A549 (cell line): ENCODE results near the gene GALNT12. TPM values are rescaled to one million over a fixed set of nuclear protein-coding genes. Genes with fewer than 3 reads are reported as not detected.

Experiments used
- ATAC-seq, 2 experiments: fragments of 200-7000 bp in 1 of 2; fragments of >200 bp in 1 of 2; cut with Nextera tagmentation in 1 of 2; cut with Tn5 transposase in 1 of 2; 3 replicates each; pipeline versions ENCODE4 v1.8.0 to v1.9.1; 2018 to 2020; ENCODE audit warnings: mild to moderate bottlenecking in 1 of 2, moderate library complexity in 1 of 2
- CTCF ChIA-PET: fragments of 300-600 bp; sonication (Branson Sonifier 250); formaldehyde crosslinking; extraction: SDS; loops from one replicate; lab custom pipeline; 2021; ENCODE audit warnings: antibody characterized with exemption, inconsistent platforms; lab: Yijun Ruan, JAX
- POLR2A ChIA-PET: fragments of 350-600 bp; formaldehyde crosslinking; extraction: SDS; loops from one replicate; lab custom pipeline; 2021; ENCODE audit warnings: antibody characterized with exemption, inconsistent platforms; lab: Yijun Ruan, JAX
- DNase-seq, 2 experiments: peaks; one replicate each; pipeline versions ENCODE4 v3.0.0 to v3.0.0-alpha.2; 2011 to 2016; ENCODE audit warnings: low read depth in 1 of 2, low spot score in 1 of 2
- FAIRE-seq: peaks from 2 replicates; lab custom pipeline; 2011; peaks lifted over from hg19 to GRCh38; lab: Jason Lieb, UNC
- H3K27ac ChIP-seq, 2 experiments: fragments of >200 bp; sonication (Bioruptor Twin); formaldehyde crosslinking; 3 replicates each; pipeline ENCODE4 v1.5.1; 2016 to 2017
- H3K4me1 ChIP-seq: fragments of >200 bp; sonication (Bioruptor Twin); formaldehyde crosslinking; 3 replicates; pipeline ENCODE4 v1.6.1; 2016
- H3K4me2 ChIP-seq: fragments of >200 bp; sonication (Bioruptor Twin); formaldehyde crosslinking; 3 replicates; pipeline ENCODE4 v1.6.1; 2016
- H3K4me3 ChIP-seq: fragments of >200 bp; sonication (Bioruptor Twin); formaldehyde crosslinking; 3 replicates; pipeline ENCODE4 v1.5.1; 2016
- H3K9me3 ChIP-seq: fragments of >200 bp; sonication (Bioruptor Twin); formaldehyde crosslinking; 3 replicates; pipeline ENCODE4 v1.6.1; 2016
- BCL3 ChIP-seq: fragments of >200 bp; sonication (Bioruptor Twin); formaldehyde crosslinking; IDR thresholded peaks from 3 replicates; pipeline ENCODE4 v1.6.1; 2016
- CBX8 ChIP-seq: fragments of 200-600 bp; sonication (generic); IDR thresholded peaks from 2 replicates; pipeline ENCODE4 v1.6.1; 2016
- CEBPB ChIP-seq, 2 experiments: fragments of >200 bp in 1 of 2; sonication (Bioruptor Twin) in 1 of 2; formaldehyde crosslinking in 1 of 2; IDR thresholded peaks; 2 replicates each; pipeline ENCODE4 v1.6.1; 2012 to 2016
- CHD2 ChIP-seq: fragments of 150-350 bp; IDR thresholded peaks from 2 replicates; pipeline ENCODE4 v1.6.1; 2014; ENCODE audit warnings: low read length; ENCODE audit not compliant: partially characterized antibody
- ESRRA ChIP-seq: fragments of 150-350 bp; IDR thresholded peaks from 2 replicates; pipeline ENCODE4 v1.6.1; 2014; ENCODE audit warnings: mild to moderate bottlenecking, low read length, borderline replicate concordance
- FOSL2 ChIP-seq, 2 experiments: fragments of 450-650 bp in 1 of 2; fragments of >200 bp in 1 of 2; sonication (Bioruptor Twin) in 1 of 2; formaldehyde crosslinking; IDR thresholded peaks; 2 replicates each; pipeline versions ENCODE4 v1.5.0 to v1.6.1; 2016 to 2020; ENCODE audit warnings: mild to moderate bottlenecking in 1 of 2, moderate library complexity in 1 of 2
- FOXS1 ChIP-seq: fragments of 250-450 bp; sonication (Bioruptor Pico); IDR thresholded peaks from 2 replicates; pipeline ENCODE4 v1.5.0; 2020; ENCODE audit warnings: mild to moderate bottlenecking, moderate library complexity
- HDAC2 ChIP-seq: fragments of 200-600 bp; sonication (generic); IDR thresholded peaks from 2 replicates; pipeline ENCODE4 v1.6.1; 2016
- HMGXB4 ChIP-seq: fragments of 250-450 bp; sonication (Bioruptor Pico); IDR thresholded peaks from 2 replicates; pipeline ENCODE4 v1.5.0; 2021; ENCODE audit warnings: mild to moderate bottlenecking, moderate library complexity, borderline replicate concordance
- HOXB13 ChIP-seq: fragments of 250-450 bp; sonication (Bioruptor Pico); IDR thresholded peaks from 2 replicates; pipeline ENCODE4 v1.5.0; 2020; ENCODE audit warnings: low read depth, mild to moderate bottlenecking, moderate library complexity
- HOXB5 ChIP-seq: fragments of 250-450 bp; sonication (Bioruptor Pico); IDR thresholded peaks from 2 replicates; pipeline ENCODE4 v1.5.0; 2020; ENCODE audit warnings: mild to moderate bottlenecking, moderate library complexity
- JUN ChIP-seq, 2 experiments: fragments of >200 bp; sonication (Bioruptor Twin); formaldehyde crosslinking; IDR thresholded peaks; 2 replicates in 1 of 2; 3 replicates in 1 of 2; pipeline ENCODE4 v1.6.1; 2016 to 2017
- KDM1A ChIP-seq: fragments of 200-600 bp; sonication (generic); IDR thresholded peaks from 2 replicates; pipeline ENCODE4 v1.6.1; 2016; ENCODE audit warnings: low read depth, mild to moderate bottlenecking
- KDM5A ChIP-seq: fragments of 200-600 bp; sonication (generic); IDR thresholded peaks from 2 replicates; pipeline ENCODE4 v1.6.1; 2016; ENCODE audit warnings: antibody characterized with exemption, mild to moderate bottlenecking
- MAFK ChIP-seq: fragments of 450-650 bp; IDR thresholded peaks from 2 replicates; pipeline ENCODE4 v1.6.1; 2014; ENCODE audit not compliant: partially characterized antibody
- NFE2L2 ChIP-seq: fragments of 150-350 bp; conservative IDR thresholded peaks from 2 replicates; pipeline ENCODE4 v1.6.1; 2014; ENCODE audit warnings: low read length
- PHF8 ChIP-seq: fragments of 200-600 bp; sonication (generic); IDR thresholded peaks from 2 replicates; pipeline ENCODE4 v1.6.1; 2016; ENCODE audit warnings: low read depth, mild to moderate bottlenecking, antibody characterized with exemption, moderate library complexity, borderline replicate concordance
- POLR2A ChIP-seq: IDR thresholded peaks from 2 replicates; pipeline ENCODE4 v1.6.1; 2012; ENCODE audit warnings: mild to moderate bottlenecking, low read length
- RAD21 ChIP-seq, 2 experiments: fragments of >200 bp in 1 of 2; sonication (Bioruptor Twin) in 1 of 2; formaldehyde crosslinking in 1 of 2; IDR thresholded peaks in 1 of 2; conservative IDR thresholded peaks in 1 of 2; 2 replicates in 1 of 2; 3 replicates in 1 of 2; pipeline ENCODE4 v1.6.1; 2012 to 2018; ENCODE audit warnings: inconsistent platforms in 1 of 2
- RCOR1 ChIP-seq: fragments of 150-350 bp; IDR thresholded peaks from 2 replicates; pipeline ENCODE4 v1.6.1; 2014; ENCODE audit warnings: antibody characterized with exemption, low read length, low read depth
- REST ChIP-seq: fragments of 200-600 bp; sonication (generic); IDR thresholded peaks from 2 replicates; pipeline ENCODE4 v1.6.1; 2016; ENCODE audit warnings: antibody characterized with exemption, mild to moderate bottlenecking, moderate library complexity
- RFX5 ChIP-seq: fragments of 450-650 bp; IDR thresholded peaks from 2 replicates; pipeline ENCODE4 v1.7.1; 2014; ENCODE audit warnings: antibody characterized with exemption, mild to moderate bottlenecking, moderate library complexity
- RNF2 ChIP-seq: fragments of 200-600 bp; sonication (generic); IDR thresholded peaks from 2 replicates; pipeline ENCODE4 v1.6.1; 2016; ENCODE audit warnings: low read depth, mild to moderate bottlenecking, antibody characterized with exemption, moderate library complexity, borderline replicate concordance
- SMC3 ChIP-seq: fragments of >200 bp; sonication (Bioruptor Twin); formaldehyde crosslinking; IDR thresholded peaks from 3 replicates; pipeline ENCODE4 v1.6.1; 2018; ENCODE audit warnings: inconsistent platforms
- ZNF302 ChIP-seq: fragments of 250-450 bp; sonication (Bioruptor Pico); IDR thresholded peaks from 2 replicates; pipeline ENCODE4 v1.9.0; 2021; ENCODE audit warnings: inconsistent platforms, mild to moderate bottlenecking, moderate library complexity
- WGBS: methylation state at CpG from one replicate; pipeline ENCODE4 v1.1.6; 2017; ENCODE audit errors: missing lambda C conversion rate; 5-methylcytosine and 5-hydroxymethylcytosine counted together
- polyA plus RNA-seq, 4 experiments: library from polyadenylated mRNA; depleted of rRNA in 3 of 4; stranded (reverse); fragments of >200 nt; fragmentation: RNase III in 1 of 4; extraction: RNeasy Plus Mini Kit Qiagen cat#74134 plus additional on column Dnase treatment in 1 of 4; gene quantifications; 2 replicates in 3 of 4; 3 replicates in 1 of 4; pipeline ENCODE4 v1.2.3, GENCODE V29; 2011 to 2017
- TF ChIP-seq, protein P1 (sequence below): fragments of 250-450 bp; sonication (Bioruptor Pico); IDR thresholded peaks from 2 replicates; pipeline ENCODE4 v1.5.0; 2020; ENCODE audit warnings: low read depth, mild to moderate bottlenecking, moderate library complexity

GALNT12 gene
- polyA plus RNA-seq, 2 of the 4 experiments (the other 2 are of a cell fraction), result 3.2 to 7.3 TPM

DNA sequence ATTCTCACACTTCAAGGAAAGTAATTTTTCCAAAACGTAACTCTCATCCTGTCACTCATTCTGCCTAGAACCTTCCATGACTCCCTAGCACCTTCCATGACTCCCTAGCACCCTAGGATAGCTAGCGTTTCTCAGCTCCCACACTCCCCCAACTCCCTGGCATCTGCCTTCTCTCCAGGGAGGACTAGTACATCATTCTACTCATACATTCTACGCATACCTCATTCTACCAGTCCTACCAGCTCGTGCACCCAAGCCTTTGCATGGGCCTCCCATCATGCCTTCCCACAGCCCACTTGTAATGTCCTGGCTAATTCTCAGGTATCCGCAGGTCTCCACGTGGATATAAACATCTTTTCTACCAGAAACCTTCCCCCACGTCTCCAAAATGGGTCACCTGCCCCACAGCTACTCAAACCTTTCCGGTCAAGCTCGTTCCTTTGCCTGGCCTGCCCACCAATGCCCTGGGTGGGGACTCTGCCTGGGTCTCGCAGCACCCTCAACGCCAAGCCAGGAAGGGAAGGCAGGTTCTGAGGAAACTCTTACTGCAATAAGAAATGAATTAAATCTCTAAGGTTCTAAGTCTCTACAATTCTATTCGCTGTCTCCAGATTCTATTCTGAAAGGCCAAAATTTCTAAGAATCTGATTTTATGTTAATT, 12.0 kb upstream of the GALNT12 start:
- DNase-seq, result no peak

DNA sequence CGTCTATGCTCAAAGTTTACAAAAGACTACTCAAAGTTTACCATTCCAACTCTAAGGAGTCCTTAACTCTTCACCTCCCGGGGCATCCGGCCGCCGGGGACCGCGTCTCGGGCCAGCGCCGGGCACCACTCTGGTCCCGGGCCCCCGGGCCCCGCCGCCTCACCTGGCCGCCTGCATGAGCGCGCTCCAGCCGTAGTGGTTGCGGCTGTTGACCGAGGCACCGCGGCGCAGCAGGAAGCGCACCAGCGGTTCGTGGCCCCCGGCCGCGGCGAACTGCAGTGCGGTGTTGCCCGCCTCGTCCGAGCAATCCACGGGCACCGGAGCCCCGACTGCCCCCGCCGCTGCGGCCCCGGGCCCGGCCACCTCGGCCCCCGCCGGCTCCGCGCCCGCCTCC, 11.5 kb upstream of the GALNT12 start:
- ATAC-seq, result peak; percentile 49 to 68
- CTCF ChIA-PET, result interaction anchor here (0.6 to 4.4 kb wide), 7 partner anchors 12 to 591 kb away, joined by 3 to 41 read pairs (median 4); partner anchors contain the start of gene GALNT12

More for the DNA sequence above, 12.0 kb upstream of the GALNT12 start:
- Histone ChIP-seq H3K4me2 (peak overlapping the region; percentile 90), H3K9me3 (peaks cover 16% of the 10 kb centered on the region), H3K27ac (peak overlapping the region; percentile 70 to 94)
- POLR2A ChIA-PET, result no interaction called here
- no peak for ATAC-seq
- TF ChIP-seq KDM1A, result peak; percentile 38; the same call in 1 of the 2 replicates
- TF ChIP-seq RNF2, result no peak
- TF ChIP-seq, all 56 proteins: peak for 1
- 45% methylated on average over 12 of the region's 12 CpGs for WGBS
- FAIRE-seq, result no peak
- Histone ChIP-seq H3K4me3 (peak overlapping the region; percentile 68), H3K4me1 (peaks cover 24% of the 10 kb centered on the region)
- CTCF ChIA-PET, result interaction anchor here (0.6 to 4.4 kb wide), 4 partner anchors 12 to 480 kb away, joined by 3 to 41 read pairs (median 6); partner anchors contain the start of gene GALNT12

GRCh38 chr9:98796364-98797101, 10.9 kb upstream of the GALNT12 start, which contains the start of gene ANKS6:
Gene ANKS6 (minus strand): TSS chr9:98796555. CDS start chr9:98796491, 64 bp downstream.
- Histone ChIP-seq H3K4me1 (peaks cover 14% of the 10 kb centered on the region; the same call in 2 of the 3 replicates), H3K27ac (peak within 1 kb of the TSS; percentile 70 to 94), H3K4me3 (peak within 1 kb of the TSS; percentile 68), H3K4me2 (peak within 1 kb of the TSS; percentile 90), H3K9me3 (peaks cover 16% of the 10 kb centered on the region)
- FAIRE-seq (no peak), ATAC-seq (peak; percentile 81 to 95), DNase-seq (peak; percentile 71 to 87)
- WGBS, result 26% methylated on average over 28 of the region's 86 CpGs
- CTCF ChIA-PET, result interaction anchor here (0.6 to 4.4 kb wide), 7 partner anchors 11 to 592 kb away, joined by 3 to 41 read pairs (median 4); partner anchors contain the start of gene GALNT12
- POLR2A ChIA-PET, result no interaction called here
- peak; percentile 68; the same call in 1 of the 2 replicates for TF ChIP-seq FOXS1
- TF ChIP-seq HOXB5 (CRISPR knock-in tag), result peak; percentile 92
- TF ChIP-seq CEBPB (IDR thresholded peaks at IDR 0.05), result no peak
- no peak for TF ChIP-seq RAD21 (conservative IDR thresholded peaks at IDR 0.05 in 1 of 2, IDR thresholded peaks at IDR 0.05 in 1 of 2)
- TF ChIP-seq POLR2A, result peak; percentile 75
- peak; percentile 68; the same call in 1 of the 2 replicates for TF ChIP-seq PHF8
- TF ChIP-seq JUN (IDR thresholded peaks at IDR 0.05), result peak; percentile 47 to 78; a peak in 4 of 5 replicates
- TF ChIP-seq, protein P1, sequence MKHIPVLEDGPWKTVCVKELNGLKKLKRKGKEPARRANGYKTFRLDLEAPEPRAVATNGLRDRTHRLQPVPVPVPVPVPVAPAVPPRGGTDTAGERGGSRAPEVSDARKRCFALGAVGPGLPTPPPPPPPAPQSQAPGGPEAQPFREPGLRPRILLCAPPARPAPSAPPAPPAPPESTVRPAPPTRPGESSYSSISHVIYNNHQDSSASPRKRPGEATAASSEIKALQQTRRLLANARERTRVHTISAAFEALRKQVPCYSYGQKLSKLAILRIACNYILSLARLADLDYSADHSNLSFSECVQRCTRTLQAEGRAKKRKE, result peak; percentile 87
- no peak for TF ChIP-seq HMGXB4 (CRISPR knock-in tag)
- TF ChIP-seq ESRRA, result no peak
- TF ChIP-seq BCL3, result 0 out of 3 replicates have a peak, but pooled peaks have one; percentile 34
- no peak for TF ChIP-seq KDM5A
- TF ChIP-seq RNF2, result no peak
- TF ChIP-seq REST, result no peak
- TF ChIP-seq SMC3, result peak; percentile 27; the same call in 1 of the 3 replicates
- TF ChIP-seq RFX5, result no peak

More for the DNA sequence above, 11.5 kb upstream of the GALNT12 start:
- Histone ChIP-seq H3K9me3 (peaks cover 16% of the 10 kb centered on the region), H3K27ac (peak overlapping the region; percentile 70 to 94), H3K4me3 (peak overlapping the region; percentile 68), H3K4me2 (peak overlapping the region; percentile 90), H3K4me1 (peaks cover 20% of the 10 kb centered on the region)
- FAIRE-seq (no peak), DNase-seq (no peak)
- WGBS, result 3% methylated on average over 19 of the region's 48 CpGs
- POLR2A ChIA-PET, result no interaction called here
- no peak for TF ChIP-seq HOXB13 (CRISPR knock-in tag)
- TF ChIP-seq CHD2, result no peak
- TF ChIP-seq CBX8, result no peak
- no peak for TF ChIP-seq FOSL2 (IDR thresholded peaks at IDR 0.05)
- no peak for TF ChIP-seq FOSL2 (CRISPR knock-in tag; IDR thresholded peaks at IDR 0.05)
- TF ChIP-seq NFE2L2, result no peak
- no peak for TF ChIP-seq ZNF302 (CRISPR knock-in tag)
- TF ChIP-seq HDAC2, result no peak
- no peak for TF ChIP-seq RCOR1
- TF ChIP-seq CEBPB (IDR thresholded peaks at IDR 0.05), result no peak
- TF ChIP-seq SMC3, result no peak
- no peak for TF ChIP-seq MAFK
- TF ChIP-seq FOXS1, result no peak
